HG03520 (cell line): ENCODE results near the gene BPIFB4.

Experiments used
- ATAC-seq: cut with Tn5 transposase; IDR thresholded peaks from one replicate; pipeline ENCODE4 v1.9.1; 2021; ENCODE audit warnings: mild to moderate bottlenecking, moderate library complexity; ENCODE audit not compliant: unreplicated experiment

BPIFB4 gene

DNA sequence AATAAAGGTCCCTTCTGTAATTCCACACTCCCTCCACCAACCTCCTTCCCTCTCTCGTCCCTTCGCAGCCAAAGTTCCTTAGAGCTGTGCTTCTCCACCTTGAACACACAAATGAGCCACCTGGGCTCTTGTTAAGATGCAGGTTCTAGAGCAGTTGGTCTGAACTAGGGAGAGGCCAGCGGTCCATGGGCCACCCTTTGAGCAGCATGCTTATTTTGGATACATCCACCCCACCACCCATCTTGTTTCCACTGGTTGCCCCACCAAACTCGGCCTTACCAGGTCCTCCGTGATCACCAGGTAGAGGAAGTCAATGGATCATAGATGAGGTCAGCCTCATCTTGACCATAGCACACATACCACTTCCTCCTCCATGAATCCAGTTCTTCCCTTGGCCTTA lies 81.2 kb downstream of the BPIFB4 start:
- ATAC-seq = no peak
